DLD1 (cell line): Measurements from ENCODE around the gene FLT1.

Source experiments
- in situ Hi-C: cut with HindIII; loops from 2 replicates; pipeline ENCODE4 v1.10.0; 2017; ENCODE audit warnings: low sequenced_read_pairs

The FLT1 gene

GRCh38 chr13:28529836-28530235 is 34.9 kb upstream of the FLT1 start:
- in situ Hi-C loops: no loop called here

GRCh38 chr13:28528848-28529247 is 33.9 kb upstream of the FLT1 start:
- in situ Hi-C loops: no loop called here

GRCh38 chr13:28528388-28528787 is 33.5 kb upstream of the FLT1 start:
- in situ Hi-C loops: no loop called here

GRCh38 chr13:28527629-28528028 is 32.7 kb upstream of the FLT1 start:
- in situ Hi-C loops: no loop called here

- in situ Hi-C loops: no loop called here
Measured at GRCh38 chr13:28526876-28527275, 31.9 kb upstream of the FLT1 start.

GRCh38 chr13:28522871-28523270 is 27.9 kb upstream of the FLT1 start:
- in situ Hi-C loops: no loop called here

- in situ Hi-C loops: no loop called here
Measured at GRCh38 chr13:28513745-28514144, 18.8 kb upstream of the FLT1 start.

GRCh38 chr13:28510542-28510941 is 15.6 kb upstream of the FLT1 start:
- in situ Hi-C loops: no loop called here

- in situ Hi-C loops: no loop called here
Measured at GRCh38 chr13:28510066-28510465, 15.1 kb upstream of the FLT1 start.

GRCh38 chr13:28505543-28506135 is 10.7 kb upstream of the FLT1 start:
- in situ Hi-C loops: no loop called here

- in situ Hi-C loops: no loop called here
Measured at GRCh38 chr13:28503182-28503967, 8.4 kb upstream of the FLT1 start.

GRCh38 chr13:28501547-28501946 is 6.6 kb upstream of the FLT1 start:
- in situ Hi-C loops: no loop called here

GRCh38 chr13:28499609-28500008 is 4.7 kb upstream of the FLT1 start:
- in situ Hi-C loops: no loop called here

GRCh38 chr13:28498481-28499115 is 3.7 kb upstream of the FLT1 start:
- in situ Hi-C loops: no loop called here

GRCh38 chr13:28497143-28497876 is 2.4 kb upstream of the FLT1 start:
- in situ Hi-C loops: no loop called here

GRCh38 chr13:28496188-28496564 is 1.2 kb upstream of the FLT1 start:
- in situ Hi-C loops: no loop called here

- in situ Hi-C loops: no loop called here
Measured at GRCh38 chr13:28495538-28496187, 735 bp upstream of the FLT1 start.

- in situ Hi-C loops: no loop called here
Measured at GRCh38 chr13:28494504-28494777, 487 bp downstream of the FLT1 start.

- in situ Hi-C loops: no loop called here
Measured at GRCh38 chr13:28493740-28494503, 1.0 kb downstream of the FLT1 start.

GRCh38 chr13:28492569-28493367 is 2.2 kb downstream of the FLT1 start:
- in situ Hi-C loops: no loop called here
